CD4-positive, alpha-beta memory T cell (primary cell): ENCODE measurements around the gene FAM50B. TPM values are rescaled to one million over a fixed set of nuclear protein-coding genes. Genes with fewer than 3 reads are reported as not detected.

Source experiments
- CTCF ChIA-PET: fragments of 350-600 bp; sonication (Branson Sonifier 250); formaldehyde crosslinking; loops from one replicate; lab custom pipeline; 2021; ENCODE audit warnings: inconsistent platforms; ENCODE audit not compliant: partially characterized antibody; lab: Charles Lee
- POLR2A ChIA-PET: fragments of 350-600 bp; sonication (Branson Sonifier 250); formaldehyde crosslinking; loops from one replicate; lab custom pipeline; 2021; ENCODE audit not compliant: partially characterized antibody; lab: Charles Lee
- DNase-seq, 5 donors: peaks; one replicate each; pipeline versions ENCODE4 v3.0.0 to v3.0.0-alpha.2; 2020 to 2022; ENCODE audit warnings: mixed read lengths in 1 of 5
- H3K27ac ChIP-seq: one replicate; pipeline ENCODE4 v1.7.0; 2013; ENCODE audit warnings: low read depth, low read length
- H3K27me3 ChIP-seq: 2 replicates; pipeline ENCODE4 v1.7.0; 2013; ENCODE audit warnings: mild to moderate bottlenecking, low read length, moderate library complexity; ENCODE audit not compliant: insufficient read depth
- H3K36me3 ChIP-seq: 2 replicates; pipeline ENCODE4 v1.7.0; 2013; ENCODE audit warnings: mild to moderate bottlenecking, low read length, moderate library complexity; ENCODE audit not compliant: insufficient read depth
- H3K4me1 ChIP-seq: 2 replicates; pipeline ENCODE4 v1.7.0; 2013; ENCODE audit warnings: mild to moderate bottlenecking, low read length, moderate library complexity; ENCODE audit not compliant: insufficient read depth
- H3K4me3 ChIP-seq, 2 donors: one replicate each; pipeline ENCODE4 v1.7.0; 2013; ENCODE audit warnings: low read length in 2 of 2, mild to moderate bottlenecking in 1 of 2
- H3K9me3 ChIP-seq, 2 donors: one replicate each; pipeline ENCODE4 v1.7.0; 2013; ENCODE audit warnings: low read length in 2 of 2, control low read depth in 1 of 2; ENCODE audit not compliant: control insufficient read depth in 1 of 2
- H3K27ac Mint-ChIP-seq, 7 donors: one replicate each; pipeline ENCODE4 v1.8.0; 2020 to 2021; ENCODE audit warnings: mixed read lengths in 7 of 7, mild to moderate bottlenecking in 6 of 7, inconsistent platforms in 3 of 7, moderate library complexity in 3 of 7
- H3K27me3 Mint-ChIP-seq, 2 donors: one replicate each; pipeline ENCODE4 v1.8.0; 2020 to 2021; ENCODE audit warnings: mixed read lengths in 2 of 2
- H3K36me3 Mint-ChIP-seq, 2 donors: one replicate each; pipeline ENCODE4 v1.8.0; 2020 to 2021; ENCODE audit warnings: mixed read lengths in 2 of 2, inconsistent platforms in 1 of 2, mild to moderate bottlenecking in 1 of 2
- H3K4me1 Mint-ChIP-seq, 4 donors: one replicate each; pipeline ENCODE4 v1.8.0; 2020 to 2021; ENCODE audit warnings: mixed read lengths in 4 of 4, mild to moderate bottlenecking in 1 of 4
- H3K4me3 Mint-ChIP-seq, 8 donors: one replicate each; pipeline ENCODE4 v1.8.0; 2020 to 2021; ENCODE audit warnings: mixed read lengths in 8 of 8, mild to moderate bottlenecking in 7 of 8, moderate library complexity in 6 of 8, inconsistent platforms in 3 of 8
- H3K9me3 Mint-ChIP-seq, 8 donors: one replicate each; pipeline ENCODE4 v1.8.0; 2020 to 2021; ENCODE audit warnings: mixed read lengths in 8 of 8, mild to moderate bottlenecking in 5 of 8, inconsistent platforms in 3 of 8, moderate library complexity in 1 of 8
- intact Hi-C: fragments of 100-400 bp; cut with micrococcal nuclease; formaldehyde crosslinking; loops from one replicate; pipeline ENCODE4 v1.15.1; 2023
- polyA plus RNA-seq, 2 donors: library from polyadenylated mRNA; unstranded; fragments of 300-500 nt; fragmentation: Illumina TruSeq; gene quantifications; one replicate each; pipeline ENCODE4 v1.2.3, GENCODE V29; 2021
- total RNA-seq, 2 experiments: library from RNA; stranded (reverse); gene quantifications; one replicate each; pipeline ENCODE4 v1.2.3, GENCODE V29; 2021

The FAM50B gene
- total and polyA plus RNA-seq, 4 experiments from 2014 or later: 4.5 to 19.4 (median 15.2) TPM

- intact Hi-C loops: loop anchor here (1.0 to 5.0 kb wide), 2 partner anchors 40 to 145 kb away; partner anchors contain the start of gene FAM50B
- CTCF ChIA-PET: interaction anchor here (1.0 to 2.1 kb wide), 5 partner anchors 14 to 144 kb away, joined by 3 to 9 read pairs (median 3); partner anchors contain the start of gene FAM50B
- H3K9me3 ChIP-seq: no peaks in the 10 kb centered on the region
- no peaks in the 10 kb centered on the region for H3K36me3 ChIP-seq
- no peaks in the 10 kb centered on the region for H3K4me1 ChIP-seq
- H3K27me3 Mint-ChIP-seq: no peaks in the 10 kb centered on the region
- no peak overlapping the region for H3K4me3 Mint-ChIP-seq
- H3K27ac Mint-ChIP-seq: no peak overlapping the region
- H3K27ac ChIP-seq: no peak overlapping the region
- POLR2A ChIA-PET: no interaction called here
- H3K27me3 ChIP-seq: no peaks in the 10 kb centered on the region
- no peaks in the 10 kb centered on the region for H3K36me3 Mint-ChIP-seq
- no peak overlapping the region for H3K4me3 ChIP-seq
- H3K9me3 Mint-ChIP-seq: no peaks in the 10 kb centered on the region
- DNase-seq: peak in 2 of 5 donors; percentile 4 to 18
- peaks cover 0 to 3% (median 0%) of the 10 kb centered on the region in 4 donors for H3K4me1 Mint-ChIP-seq
Measured at GRCh38 chr6:3887150-3887700, 38.1 kb downstream of the FAM50B start.

- intact Hi-C loops: loop anchor here (5.0 kb wide), 1 partner anchor 41 kb away; the partner anchor contains the start of gene FAM50B
- Histone ChIP-seq H3K27me3 (no peaks in the 10 kb centered on the region), H3K27ac (no peak overlapping the region), H3K9me3 (no peaks in the 10 kb centered on the region), H3K36me3 (no peaks in the 10 kb centered on the region), H3K4me1 (no peaks in the 10 kb centered on the region), H3K4me3 (no peak overlapping the region)
- H3K27ac Mint-ChIP-seq: no peak overlapping the region
- H3K27me3 Mint-ChIP-seq: no peaks in the 10 kb centered on the region
- H3K4me1 Mint-ChIP-seq: peaks cover 0 to 3% (median 0%) of the 10 kb centered on the region in 4 donors
- no peak overlapping the region for H3K4me3 Mint-ChIP-seq
- no peaks in the 10 kb centered on the region for H3K36me3 Mint-ChIP-seq
- ChIA-PET CTCF (interaction anchor here (0.9 to 2.1 kb wide), 6 partner anchors 15 to 147 kb away, joined by 3 to 9 read pairs (median 4); no protein-coding TSS in a partner anchor), POLR2A (no interaction called here)
- no peak for DNase-seq
- H3K9me3 Mint-ChIP-seq: no peaks in the 10 kb centered on the region
Measured at GRCh38 chr6:3888153-3888957, 39.2 kb downstream of the FAM50B start.

- H3K9me3 Mint-ChIP-seq: no peaks in the 10 kb centered on the region
- H3K36me3 Mint-ChIP-seq: no peaks in the 10 kb centered on the region
- H3K27me3 Mint-ChIP-seq: no peaks in the 10 kb centered on the region
- Histone ChIP-seq H3K4me3 (no peak overlapping the region), H3K9me3 (no peaks in the 10 kb centered on the region), H3K36me3 (no peaks in the 10 kb centered on the region), H3K4me1 (no peaks in the 10 kb centered on the region), H3K27me3 (no peaks in the 10 kb centered on the region), H3K27ac (no peak overlapping the region)
- no peak overlapping the region for H3K27ac Mint-ChIP-seq
- H3K4me1 Mint-ChIP-seq: peaks cover 0 to 3% (median 0%) of the 10 kb centered on the region in 4 donors
- ChIA-PET CTCF (interaction anchor here (0.9 to 1.0 kb wide), 2 partner anchors 41 to 1489 kb away, joined by 3 to 4 read pairs; partner anchors contain the start of gene FAM50B), POLR2A (no interaction called here)
- DNase-seq: no peak
- no peak overlapping the region for H3K4me3 Mint-ChIP-seq
- intact Hi-C loops: no loop called here
Measured at GRCh38 chr6:3890047-3890446, 40.9 kb downstream of the FAM50B start.

- CTCF ChIA-PET: interaction anchor here (0.8 to 1.2 kb wide), 2 partner anchors 43 to 86 kb away, joined by 3 read pairs; partner anchors contain the start of gene FAM50B
- Histone ChIP-seq H3K36me3 (no peaks in the 10 kb centered on the region), H3K27me3 (no peaks in the 10 kb centered on the region), H3K9me3 (no peaks in the 10 kb centered on the region), H3K27ac (no peak overlapping the region), H3K4me3 (no peak overlapping the region), H3K4me1 (no peaks in the 10 kb centered on the region)
- H3K4me1 Mint-ChIP-seq: peaks cover 0 to 3% (median 0%) of the 10 kb centered on the region in 4 donors
- POLR2A ChIA-PET: no interaction called here
- H3K36me3 Mint-ChIP-seq: no peaks in the 10 kb centered on the region
- no peak for DNase-seq
- no peaks in the 10 kb centered on the region for H3K27me3 Mint-ChIP-seq
- H3K9me3 Mint-ChIP-seq: no peaks in the 10 kb centered on the region
- H3K4me3 Mint-ChIP-seq: no peak overlapping the region
- no peak overlapping the region for H3K27ac Mint-ChIP-seq
- intact Hi-C loops: no loop called here
Measured at GRCh38 chr6:3891883-3892282, 42.7 kb downstream of the FAM50B start.

- CTCF ChIA-PET: interaction anchor here (1.2 kb wide), 1 partner anchor 43 kb away, joined by 3 read pairs; the partner anchor contains the start of gene FAM50B
- H3K36me3 ChIP-seq: no peaks in the 10 kb centered on the region
- H3K27ac Mint-ChIP-seq: peak overlapping the region in 1 of 7 donors; percentile 70
- no peaks in the 10 kb centered on the region for H3K27me3 ChIP-seq
- no peak overlapping the region for H3K27ac ChIP-seq
- no peak overlapping the region for H3K4me3 ChIP-seq
- no peaks in the 10 kb centered on the region for H3K36me3 Mint-ChIP-seq
- H3K9me3 ChIP-seq: no peaks in the 10 kb centered on the region
- H3K4me3 Mint-ChIP-seq: no peak overlapping the region
- no peaks in the 10 kb centered on the region for H3K4me1 Mint-ChIP-seq
- H3K9me3 Mint-ChIP-seq: no peaks in the 10 kb centered on the region
- no peaks in the 10 kb centered on the region for H3K4me1 ChIP-seq
- no peak for DNase-seq
- intact Hi-C loops: no loop called here
- POLR2A ChIA-PET: no interaction called here
- peaks cover 0 to 2% of the 10 kb centered on the region in 2 donors for H3K27me3 Mint-ChIP-seq
Measured at GRCh38 chr6:3892603-3893002, 43.4 kb downstream of the FAM50B start.

- H3K36me3 ChIP-seq: no peaks in the 10 kb centered on the region
- no peaks in the 10 kb centered on the region for H3K4me1 Mint-ChIP-seq
- no peak overlapping the region for H3K4me3 ChIP-seq
- H3K9me3 Mint-ChIP-seq: no peaks in the 10 kb centered on the region
- no peaks in the 10 kb centered on the region for H3K9me3 ChIP-seq
- peaks cover 2 to 5% of the 10 kb centered on the region in 2 donors for H3K27me3 Mint-ChIP-seq
- DNase-seq: no peak
- no peaks in the 10 kb centered on the region for H3K36me3 Mint-ChIP-seq
- H3K4me3 Mint-ChIP-seq: no peak overlapping the region
- intact Hi-C loops: no loop called here
- no peaks in the 10 kb centered on the region for H3K4me1 ChIP-seq
- H3K27ac Mint-ChIP-seq: no peak overlapping the region
- H3K27me3 ChIP-seq: no peaks in the 10 kb centered on the region
- ChIA-PET CTCF (interaction anchor here (1.3 to 1.6 kb wide), 2 partner anchors 39 to 45 kb away, joined by 3 to 4 read pairs; partner anchors contain the start of gene FAM50B), POLR2A (no interaction called here)
- no peak overlapping the region for H3K27ac ChIP-seq
Measured at GRCh38 chr6:3893487-3893886, 44.3 kb downstream of the FAM50B start.

GRCh38 chr6:3893917-3894316 is 44.7 kb downstream of the FAM50B start:
- Mint-ChIP-seq H3K4me1 (no peaks in the 10 kb centered on the region), H3K4me3 (no peak overlapping the region), H3K36me3 (no peaks in the 10 kb centered on the region), H3K9me3 (no peaks in the 10 kb centered on the region), H3K27me3 (peaks cover 2 to 5% of the 10 kb centered on the region in 2 donors), H3K27ac (no peak overlapping the region)
- ChIA-PET POLR2A (no interaction called here), CTCF (interaction anchor here (1.3 to 1.6 kb wide), 2 partner anchors 39 to 45 kb away, joined by 3 to 4 read pairs; partner anchors contain the start of gene FAM50B)
- H3K36me3 ChIP-seq: no peaks in the 10 kb centered on the region
- H3K27me3 ChIP-seq: no peaks in the 10 kb centered on the region
- no peaks in the 10 kb centered on the region for H3K9me3 ChIP-seq
- no peaks in the 10 kb centered on the region for H3K4me1 ChIP-seq
- intact Hi-C loops: no loop called here
- DNase-seq: no peak
- H3K4me3 ChIP-seq: no peak overlapping the region
- no peak overlapping the region for H3K27ac ChIP-seq
